Stomach (tissue), 9 donors: ENCODE measurements around the gene CDH9. TPM values are rescaled to one million over a fixed set of nuclear protein-coding genes. Genes with fewer than 3 reads are reported as not detected.

Experiments used
- DNase-seq, 2 donors: peaks; one replicate each; pipeline versions ENCODE4 v3.0.0 to v3.0.0-alpha.2; 2013 to 2019
- H3K27ac ChIP-seq, 5 donors: fragments of 200-600 bp in 4 of 5; sonication (generic) in 4 of 5; one replicate each; pipeline ENCODE4 v1.5.1; 2013 to 2019; ENCODE audit warnings: mild to moderate bottlenecking in 1 of 5, moderate library complexity in 1 of 5
- H3K27me3 ChIP-seq, 3 donors: fragments of 200-600 bp; sonication (generic); one replicate each; pipeline ENCODE4 v1.5.1; 2017 to 2019; ENCODE audit warnings: mixed run types in 1 of 3
- H3K36me3 ChIP-seq, 4 donors: fragments of 200-600 bp; sonication (generic); 1 replicate in 3 of 4; 2 replicates in 1 of 4; pipeline ENCODE4 v1.5.1; 2016 to 2019
- H3K4me1 ChIP-seq, 4 donors: fragments of 200-600 bp; sonication (generic); one replicate each; pipeline ENCODE4 v1.5.1; 2016 to 2019
- H3K4me3 ChIP-seq, 4 donors: fragments of 200-600 bp; sonication (generic) in 3 of 4; one replicate each; pipeline ENCODE4 v1.5.1; 2016 to 2019; ENCODE audit warnings: mild to moderate bottlenecking in 1 of 4
- H3K9me3 ChIP-seq, 4 donors: fragments of 200-600 bp; sonication (generic); one replicate each; pipeline ENCODE4 v1.5.1; 2016 to 2019
- EP300 ChIP-seq: sonication (generic); formaldehyde crosslinking; IDR thresholded peaks from one replicate; pipeline ENCODE4 v1.6.1; 2017; ENCODE audit warnings: antibody characterized with exemption
- POLR2A ChIP-seq, 4 donors: fragments of 450-650 bp; IDR thresholded peaks; one replicate each; pipeline ENCODE4 v1.6.1; 2016; ENCODE audit warnings: antibody characterized with exemption in 4 of 4, control low read depth in 2 of 4, mild to moderate bottlenecking in 1 of 4, moderate library complexity in 1 of 4
- POLR2AphosphoS5 ChIP-seq, 3 donors: sonication (generic); formaldehyde crosslinking; IDR thresholded peaks; one replicate each; pipeline ENCODE4 v1.6.1; 2016; ENCODE audit warnings: antibody characterized with exemption in 3 of 3
- WGBS, 5 donors: extraction: QIAGEN DNeasy Blood & Tissue Kit in 3 of 5; methylation state at CpG; one replicate each; pipeline versions ENCODE4 v1.1.5 to v1.1.7; 2013 to 2018; 5-methylcytosine and 5-hydroxymethylcytosine counted together
- intact Hi-C: fragments of 100-400 bp; cut with DNase I; formaldehyde crosslinking; loops from one replicate; pipeline ENCODE4 v1.15.1; 2023; ENCODE audit warnings: low total_unique reads
- polyA plus RNA-seq, 3 donors: library from polyadenylated mRNA; stranded (reverse); fragments of 200-250 nt; gene quantifications; one replicate each; pipeline ENCODE4 v1.2.3, GENCODE V29; 2013
- total RNA-seq, 5 donors: library from RNA; depleted of rRNA; stranded (reverse); fragments of >200 nt; gene quantifications; one replicate each; pipeline versions ENCODE4 v1.1.0 to v1.2.3, GENCODE V29; 2014 to 2016
- TF ChIP-seq, protein P1 (sequence below), 7 experiments: fragments of 450-650 bp in 4 of 7; fragments of 200-600 bp in 3 of 7; sonication (generic) in 3 of 7; IDR thresholded peaks; one replicate each; pipeline ENCODE4 v1.5.1; 2016 to 2019; ENCODE audit warnings: antibody characterized with exemption in 7 of 7, control low read depth in 2 of 7, mild to moderate bottlenecking in 1 of 7
- donor health status: healthy with polysubstance abuse.
- donor health status: Bipolar disorder and iron deficiency.
- donor health status: healthy.

Gene CDH9
- total and polyA plus RNA-seq, 8 donors = 2.0 TPM; not detected in 7

- Histone ChIP-seq H3K4me1 (no peaks in the 10 kb centered on the region), H3K36me3 (no peaks in the 10 kb centered on the region), H3K9me3 (peaks cover 0 to 4% (median 0%) of the 10 kb centered on the region in 4 donors)
Observed at GRCh38 chr5:26932238-26932637, 106.1 kb downstream of the CDH9 start.

GRCh38 chr5:26921439-26921838 is 116.9 kb downstream of the CDH9 start:
- H3K9me3 ChIP-seq = peaks cover 0 to 15% (median 2%) of the 10 kb centered on the region in 4 donors
- intact Hi-C loops = no loop called here
- 77 to 92% (median 90%) methylated on average over 6 of the region's 6 CpGs for WGBS, 5 donors
- no peak for TF ChIP-seq POLR2AphosphoS5 (IDR thresholded peaks at IDR 0.05)
- TF ChIP-seq, protein P1, sequence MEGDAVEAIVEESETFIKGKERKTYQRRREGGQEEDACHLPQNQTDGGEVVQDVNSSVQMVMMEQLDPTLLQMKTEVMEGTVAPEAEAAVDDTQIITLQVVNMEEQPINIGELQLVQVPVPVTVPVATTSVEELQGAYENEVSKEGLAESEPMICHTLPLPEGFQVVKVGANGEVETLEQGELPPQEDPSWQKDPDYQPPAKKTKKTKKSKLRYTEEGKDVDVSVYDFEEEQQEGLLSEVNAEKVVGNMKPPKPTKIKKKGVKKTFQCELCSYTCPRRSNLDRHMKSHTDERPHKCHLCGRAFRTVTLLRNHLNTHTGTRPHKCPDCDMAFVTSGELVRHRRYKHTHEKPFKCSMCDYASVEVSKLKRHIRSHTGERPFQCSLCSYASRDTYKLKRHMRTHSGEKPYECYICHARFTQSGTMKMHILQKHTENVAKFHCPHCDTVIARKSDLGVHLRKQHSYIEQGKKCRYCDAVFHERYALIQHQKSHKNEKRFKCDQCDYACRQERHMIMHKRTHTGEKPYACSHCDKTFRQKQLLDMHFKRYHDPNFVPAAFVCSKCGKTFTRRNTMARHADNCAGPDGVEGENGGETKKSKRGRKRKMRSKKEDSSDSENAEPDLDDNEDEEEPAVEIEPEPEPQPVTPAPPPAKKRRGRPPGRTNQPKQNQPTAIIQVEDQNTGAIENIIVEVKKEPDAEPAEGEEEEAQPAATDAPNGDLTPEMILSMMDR (IDR thresholded peaks at IDR 0.05) = no peak
- TF ChIP-seq EP300 = no peak
- TF ChIP-seq POLR2A (IDR thresholded peaks at IDR 0.05) = no peak
- no peaks in the 10 kb centered on the region for H3K36me3 ChIP-seq
- no peak for DNase-seq
- no peaks in the 10 kb centered on the region for H3K4me1 ChIP-seq
- no peak overlapping the region for H3K4me3 ChIP-seq
- no peak overlapping the region for H3K27ac ChIP-seq
- no peaks in the 10 kb centered on the region for H3K27me3 ChIP-seq

More at GRCh38 chr5:26932238-26932637, 106.1 kb downstream of the CDH9 start:
- TF ChIP-seq POLR2AphosphoS5 (IDR thresholded peaks at IDR 0.05) = no peak
- TF ChIP-seq EP300 = no peak
- TF ChIP-seq, protein P1 (IDR thresholded peaks at IDR 0.05) = no peak
- no peak for TF ChIP-seq POLR2A (IDR thresholded peaks at IDR 0.05)
- intact Hi-C loops = no loop called here
- Histone ChIP-seq H3K27ac (no peak overlapping the region), H3K4me3 (no peak overlapping the region), H3K27me3 (no peaks in the 10 kb centered on the region)
- no peak for DNase-seq
- 42 to 61% (median 53%) methylated on average over 2 of the region's 2 CpGs for WGBS, 5 donors

DNA sequence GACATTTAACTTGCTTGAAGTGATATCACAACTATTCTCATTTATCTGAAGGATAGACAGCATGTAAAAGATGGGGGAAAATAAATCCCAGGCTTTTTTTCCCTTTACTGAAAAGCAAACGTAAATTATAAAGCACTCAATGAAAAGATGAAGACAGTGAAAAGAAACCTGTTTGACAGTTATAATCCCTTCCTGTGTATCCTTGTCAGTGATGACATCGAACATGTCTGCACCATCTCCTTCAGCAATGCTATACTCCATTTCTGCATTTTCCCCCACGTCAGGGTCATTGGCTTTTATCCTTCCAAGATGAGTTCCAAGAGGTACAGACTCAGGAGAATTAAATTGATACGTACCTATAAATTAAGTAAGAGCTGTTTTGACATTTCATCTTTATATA is 134.9 kb downstream of the CDH9 start:
- H3K27ac ChIP-seq = no peak overlapping the region
- no peaks in the 10 kb centered on the region for H3K4me1 ChIP-seq
- no peaks in the 10 kb centered on the region for H3K9me3 ChIP-seq
- H3K36me3 ChIP-seq = no peaks in the 10 kb centered on the region
- DNase-seq = no peak
- no peaks in the 10 kb centered on the region for H3K27me3 ChIP-seq
- intact Hi-C loops = no loop called here
- no peak overlapping the region for H3K4me3 ChIP-seq
- WGBS, 5 donors = 55 to 72% (median 59%) methylated on average over 4 of the region's 4 CpGs
- TF ChIP-seq, protein P1 (IDR thresholded peaks at IDR 0.05) = no peak
- TF ChIP-seq EP300 (no peak), POLR2AphosphoS5 (IDR thresholded peaks at IDR 0.05) (no peak), POLR2A (IDR thresholded peaks at IDR 0.05) (no peak)

- no peaks in the 10 kb centered on the region for H3K27me3 ChIP-seq
- DNase-seq = no peak
- H3K36me3 ChIP-seq = no peaks in the 10 kb centered on the region
- no peak overlapping the region for H3K27ac ChIP-seq
- TF ChIP-seq POLR2A (IDR thresholded peaks at IDR 0.05) (no peak), POLR2AphosphoS5 (IDR thresholded peaks at IDR 0.05) (no peak), EP300 (no peak)
- TF ChIP-seq, protein P1 (IDR thresholded peaks at IDR 0.05) = no peak
- H3K4me3 ChIP-seq = no peak overlapping the region
- no peaks in the 10 kb centered on the region for H3K4me1 ChIP-seq
- intact Hi-C loops = no loop called here
- no peaks in the 10 kb centered on the region for H3K9me3 ChIP-seq
Observed at GRCh38 chr5:26894719-26895263, 143.6 kb downstream of the CDH9 start.
